Lung (tissue), 12 donors: ENCODE data around the gene MCF2L2. TPM values are rescaled to one million over a fixed set of nuclear protein-coding genes. Genes with fewer than 3 reads are reported as not detected.
A peak's percentile ranks its signal among the peaks of the same experiment; 100 is the strongest.

ENCODE experiments used
- ATAC-seq: fragments of 200-7000 bp; cut with Tn5 transposase; one replicate; pipeline ENCODE4 v1.9.1; 2020; ENCODE audit warnings: moderate number of reproducible peaks; ENCODE audit not compliant: insufficient read depth, low FRiP score
- DNase-seq, 3 donors: peaks; one replicate each; pipeline ENCODE4 v3.0.0-alpha.2; 2013 to 2017
- H3K27ac ChIP-seq, 2 donors: one replicate each; pipeline ENCODE4 v1.5.1; 2013; ENCODE audit warnings: mild to moderate bottlenecking in 2 of 2, moderate library complexity in 2 of 2, control low read depth in 1 of 2, inconsistent platforms in 1 of 2, low read depth in 1 of 2, low read length in 1 of 2
- H3K27me3 ChIP-seq, 3 donors: one replicate each; pipeline ENCODE4 v1.5.1; 2013; ENCODE audit warnings: low read length in 2 of 3; ENCODE audit not compliant: control insufficient read depth in 3 of 3, insufficient read depth in 3 of 3
- H3K36me3 ChIP-seq, 4 donors: one replicate each; pipeline ENCODE4 v1.5.1; 2013; ENCODE audit warnings: low read length in 4 of 4, mild to moderate bottlenecking in 1 of 4, moderate library complexity in 1 of 4; ENCODE audit not compliant: control insufficient read depth in 4 of 4, insufficient read depth in 4 of 4
- H3K4me1 ChIP-seq, 5 donors: one replicate each; pipeline ENCODE4 v1.5.1; 2013; ENCODE audit warnings: low read length in 5 of 5, mild to moderate bottlenecking in 2 of 5, moderate library complexity in 1 of 5; ENCODE audit not compliant: control insufficient read depth in 5 of 5, insufficient read depth in 5 of 5
- H3K4me3 ChIP-seq: one replicate; pipeline ENCODE4 v1.5.1; 2013; ENCODE audit warnings: mild to moderate bottlenecking, control low read depth, moderate library complexity
- H3K9ac ChIP-seq, 2 donors: one replicate each; pipeline ENCODE4 v1.5.1; 2013; ENCODE audit warnings: low read length in 2 of 2, control low read depth in 1 of 2; ENCODE audit not compliant: insufficient read depth in 1 of 2
- H3K9me3 ChIP-seq, 4 donors: one replicate each; pipeline ENCODE4 v1.5.1; 2013; ENCODE audit warnings: low read length in 3 of 4, mild to moderate bottlenecking in 1 of 4, moderate library complexity in 1 of 4; ENCODE audit not compliant: control insufficient read depth in 4 of 4, insufficient read depth in 3 of 4
- CTCF ChIP-seq: IDR thresholded peaks from 2 replicates; pipeline ENCODE4 v1.5.1; 2012; ENCODE audit warnings: mild to moderate bottlenecking; ENCODE audit errors: control extremely low read depth, extremely low read depth
- WGBS, 2 donors: extraction: QIAGEN DNeasy Blood & Tissue Kit; methylation state at CpG; one replicate each; pipeline ENCODE4 v1.1.7; 2013; 5-methylcytosine and 5-hydroxymethylcytosine counted together
- polyA plus RNA-seq, 2 donors: library from polyadenylated mRNA; stranded (reverse); fragments of 200-250 nt; gene quantifications; one replicate each; pipeline ENCODE4 v1.2.1, GENCODE V29; 2013
- total RNA-seq, 2 donors: library from RNA; depleted of rRNA in 1 of 2; stranded (reverse); fragments of >200 nt in 1 of 2; gene quantifications; one replicate each; pipeline ENCODE4 v1.2.1, GENCODE V29; 2014 to 2021
- donor health status: control.
- donor health status: control.
- donor health status: Bipolar disorder and iron deficiency.
- donor health status: healthy.
- donor health status: DM: yes; HTN: yes; CAD: no.

Gene MCF2L2
- total and polyA plus RNA-seq, 4 donors, result 0.26 to 1.7 (median 1.0) TPM

- ATAC-seq, result no peak
- H3K4me1 ChIP-seq, result no peaks in the 10 kb centered on the region
- peaks cover 0 to 2% (median 0%) of the 10 kb centered on the region in 3 donors for H3K27me3 ChIP-seq
- no peak overlapping the region for H3K9ac ChIP-seq
- no peak for TF ChIP-seq CTCF
- no peaks in the 10 kb centered on the region for H3K9me3 ChIP-seq
- WGBS, 2 donors, result 65 to 90% methylated on average over 3 of the region's 3 CpGs
- no peak overlapping the region for H3K27ac ChIP-seq
- no peaks in the 10 kb centered on the region for H3K36me3 ChIP-seq
- H3K4me3 ChIP-seq, result no peak overlapping the region
- DNase-seq, result peak in 1 of 3 donors; percentile 32
Observed at GRCh38 chr3:183411216-183411922, 17.1 kb downstream of the MCF2L2 start.

GRCh38 chr3:183410759-183411158 lies 17.7 kb downstream of the MCF2L2 start:
- DNase-seq, result no peak
- Histone ChIP-seq H3K36me3 (no peaks in the 10 kb centered on the region), H3K4me3 (no peak overlapping the region), H3K27ac (no peak overlapping the region), H3K9ac (no peak overlapping the region), H3K4me1 (no peaks in the 10 kb centered on the region), H3K27me3 (peaks cover 0 to 2% (median 0%) of the 10 kb centered on the region in 3 donors), H3K9me3 (no peaks in the 10 kb centered on the region)
- TF ChIP-seq CTCF, result no peak
- no peak for ATAC-seq

GRCh38 chr3:183410280-183410679 lies 18.1 kb downstream of the MCF2L2 start:
- Histone ChIP-seq H3K9me3 (no peaks in the 10 kb centered on the region), H3K9ac (no peak overlapping the region), H3K4me1 (no peaks in the 10 kb centered on the region), H3K27ac (no peak overlapping the region), H3K27me3 (peaks cover 0 to 2% (median 0%) of the 10 kb centered on the region in 3 donors), H3K4me3 (no peak overlapping the region), H3K36me3 (no peaks in the 10 kb centered on the region)
- no peak for TF ChIP-seq CTCF
- no peak for DNase-seq
- ATAC-seq, result no peak
- 81 to 85% methylated on average over 5 of the region's 5 CpGs for WGBS, 2 donors

GRCh38 chr3:183409219-183409618 lies 19.2 kb downstream of the MCF2L2 start:
- TF ChIP-seq CTCF, result no peak
- Histone ChIP-seq H3K9me3 (no peaks in the 10 kb centered on the region), H3K27me3 (peaks cover 0 to 2% (median 0%) of the 10 kb centered on the region in 3 donors), H3K4me1 (no peaks in the 10 kb centered on the region), H3K9ac (no peak overlapping the region), H3K27ac (no peak overlapping the region), H3K36me3 (no peaks in the 10 kb centered on the region), H3K4me3 (no peak overlapping the region)
- no peak for DNase-seq
- WGBS, 2 donors, result 55 to 79% methylated on average over 2 of the region's 2 CpGs
- no peak for ATAC-seq
